Measurements from ENCODE around the gene UBXN7. TPM values are rescaled to one million over a fixed set of nuclear protein-coding genes. Genes with fewer than 3 reads are reported as not detected.

UBXN7 gene
- polyA plus RNA-seq, 1 of the 3 experiments (the other 2 are of a cell fraction) = 6.4 TPM

DNA sequence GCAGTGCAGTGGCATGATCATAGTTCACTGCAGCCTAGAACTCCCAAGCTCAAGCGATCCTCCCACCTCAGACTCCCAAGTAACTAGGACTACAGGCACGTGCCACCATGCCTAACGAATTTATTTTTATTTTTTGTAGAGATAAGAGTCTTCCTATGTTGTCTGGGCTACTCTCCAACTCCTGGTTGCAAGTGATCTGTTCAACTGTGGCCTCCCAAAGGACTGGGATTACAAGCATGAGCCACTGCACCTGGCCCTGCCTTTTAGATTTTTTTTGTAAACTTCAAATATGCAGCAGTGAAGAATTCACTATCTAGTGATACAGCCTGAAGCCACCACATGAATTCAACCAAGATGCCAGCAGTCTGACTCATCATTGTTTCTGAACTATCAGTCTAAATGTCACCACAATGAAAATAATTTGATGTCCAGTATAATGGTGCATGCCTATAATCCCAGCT lies 32.7 kb downstream of the UBXN7 start (continued):
- TF ChIP-seq USF1 (IDR thresholded peaks at IDR 0.05; ENCODE audit: borderline replicate concordance, low read depth) (no peak), CHD2 (IDR thresholded peaks at IDR 0.05; ENCODE audit: low read length, partially characterized antibody) (no peak), RAD21 (IDR thresholded peaks at IDR 0.05; ENCODE audit: low read length) (no peak), PBX3 (IDR thresholded peaks at IDR 0.05) (peak; percentile 83), JUND (IDR thresholded peaks at IDR 0.05) (peak; percentile 85), MEF2A (IDR thresholded peaks at IDR 0.05; ENCODE audit: borderline replicate concordance, low read depth) (no peak), EZH2phosphoT487 (IDR thresholded peaks at IDR 0.05; ENCODE audit: borderline replicate concordance, low read depth) (no peak), IRF3 (IDR thresholded peaks at IDR 0.05; ENCODE audit: low read depth, low read length) (no peak), NRF1 (IDR thresholded peaks at IDR 0.05; ENCODE audit: low read depth, low read length) (no peak), TAF1 (IDR thresholded peaks at IDR 0.05; ENCODE audit: borderline replicate concordance, low read depth, low read length) (no peak)
- TF ChIP-seq, protein P1, sequence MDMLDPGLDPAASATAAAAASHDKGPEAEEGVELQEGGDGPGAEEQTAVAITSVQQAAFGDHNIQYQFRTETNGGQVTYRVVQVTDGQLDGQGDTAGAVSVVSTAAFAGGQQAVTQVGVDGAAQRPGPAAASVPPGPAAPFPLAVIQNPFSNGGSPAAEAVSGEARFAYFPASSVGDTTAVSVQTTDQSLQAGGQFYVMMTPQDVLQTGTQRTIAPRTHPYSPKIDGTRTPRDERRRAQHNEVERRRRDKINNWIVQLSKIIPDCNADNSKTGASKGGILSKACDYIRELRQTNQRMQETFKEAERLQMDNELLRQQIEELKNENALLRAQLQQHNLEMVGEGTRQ (IDR thresholded peaks at IDR 0.05; ENCODE audit: borderline replicate concordance, low read depth, low read length) = no peak
- TF ChIP-seq, protein P2, sequence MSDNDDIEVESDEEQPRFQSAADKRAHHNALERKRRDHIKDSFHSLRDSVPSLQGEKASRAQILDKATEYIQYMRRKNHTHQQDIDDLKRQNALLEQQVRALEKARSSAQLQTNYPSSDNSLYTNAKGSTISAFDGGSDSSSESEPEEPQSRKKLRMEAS (IDR thresholded peaks at IDR 0.05; ENCODE audit: low read depth) = no peak
- TF ChIP-seq, protein P3, sequence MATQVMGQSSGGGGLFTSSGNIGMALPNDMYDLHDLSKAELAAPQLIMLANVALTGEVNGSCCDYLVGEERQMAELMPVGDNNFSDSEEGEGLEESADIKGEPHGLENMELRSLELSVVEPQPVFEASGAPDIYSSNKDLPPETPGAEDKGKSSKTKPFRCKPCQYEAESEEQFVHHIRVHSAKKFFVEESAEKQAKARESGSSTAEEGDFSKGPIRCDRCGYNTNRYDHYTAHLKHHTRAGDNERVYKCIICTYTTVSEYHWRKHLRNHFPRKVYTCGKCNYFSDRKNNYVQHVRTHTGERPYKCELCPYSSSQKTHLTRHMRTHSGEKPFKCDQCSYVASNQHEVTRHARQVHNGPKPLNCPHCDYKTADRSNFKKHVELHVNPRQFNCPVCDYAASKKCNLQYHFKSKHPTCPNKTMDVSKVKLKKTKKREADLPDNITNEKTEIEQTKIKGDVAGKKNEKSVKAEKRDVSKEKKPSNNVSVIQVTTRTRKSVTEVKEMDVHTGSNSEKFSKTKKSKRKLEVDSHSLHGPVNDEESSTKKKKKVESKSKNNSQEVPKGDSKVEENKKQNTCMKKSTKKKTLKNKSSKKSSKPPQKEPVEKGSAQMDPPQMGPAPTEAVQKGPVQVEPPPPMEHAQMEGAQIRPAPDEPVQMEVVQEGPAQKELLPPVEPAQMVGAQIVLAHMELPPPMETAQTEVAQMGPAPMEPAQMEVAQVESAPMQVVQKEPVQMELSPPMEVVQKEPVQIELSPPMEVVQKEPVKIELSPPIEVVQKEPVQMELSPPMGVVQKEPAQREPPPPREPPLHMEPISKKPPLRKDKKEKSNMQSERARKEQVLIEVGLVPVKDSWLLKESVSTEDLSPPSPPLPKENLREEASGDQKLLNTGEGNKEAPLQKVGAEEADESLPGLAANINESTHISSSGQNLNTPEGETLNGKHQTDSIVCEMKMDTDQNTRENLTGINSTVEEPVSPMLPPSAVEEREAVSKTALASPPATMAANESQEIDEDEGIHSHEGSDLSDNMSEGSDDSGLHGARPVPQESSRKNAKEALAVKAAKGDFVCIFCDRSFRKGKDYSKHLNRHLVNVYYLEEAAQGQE (IDR thresholded peaks at IDR 0.05; ENCODE audit: low read depth, low read length) = no peak

All from SK-N-SH (cell line).